ENCODE data around the gene SLC25A30.
"Not testable (repeated sequence)": the region's sequence is repeated elsewhere in the genome, so short reads cannot be mapped to it uniquely, and the experiment has no call there.

The SLC25A30 gene

DNA sequence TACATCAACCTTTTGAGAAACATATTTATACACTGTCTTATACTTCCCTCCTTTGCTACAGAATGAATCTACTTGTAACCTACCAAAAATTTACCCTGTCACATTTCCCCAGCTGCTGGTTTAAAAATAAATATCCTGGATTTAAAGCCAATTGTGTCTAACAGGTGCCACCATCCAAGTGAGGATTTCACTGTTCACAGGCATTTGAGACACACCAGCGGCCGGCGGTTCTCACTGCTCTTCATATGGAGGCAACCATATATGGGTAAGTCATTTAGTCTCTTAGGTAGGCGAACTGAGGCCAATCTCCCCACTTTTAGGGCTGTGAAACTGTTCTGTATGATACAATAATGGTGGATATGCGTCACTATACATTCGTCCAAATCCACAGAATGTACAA, 26.2 kb downstream of the SLC25A30 start:
- no peak for DNase-seq (ENCODE audit: low read depth)

DNA sequence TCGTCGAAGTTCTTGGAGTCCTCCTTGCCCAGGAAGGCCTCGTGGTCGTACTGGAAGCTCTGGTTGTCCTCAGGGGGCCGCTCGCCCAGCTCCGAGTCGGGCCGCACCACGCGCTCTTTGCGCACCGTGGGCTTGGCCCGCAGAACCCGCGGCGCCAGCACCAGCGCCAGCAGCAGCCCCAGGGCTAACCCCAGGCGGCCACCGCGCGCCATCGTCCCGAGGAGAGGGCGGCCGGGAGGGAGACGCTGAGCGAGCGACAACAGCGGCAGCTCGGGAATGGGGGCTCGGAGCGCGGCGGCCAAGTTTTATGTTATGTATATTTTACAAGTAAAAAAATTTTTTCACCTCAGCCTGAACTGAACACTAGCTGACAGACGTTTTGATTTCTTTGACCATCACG, 27.0 kb downstream of the SLC25A30 start:
- not testable (repeated sequence) for DNase-seq (ENCODE audit: low read depth)

DNA sequence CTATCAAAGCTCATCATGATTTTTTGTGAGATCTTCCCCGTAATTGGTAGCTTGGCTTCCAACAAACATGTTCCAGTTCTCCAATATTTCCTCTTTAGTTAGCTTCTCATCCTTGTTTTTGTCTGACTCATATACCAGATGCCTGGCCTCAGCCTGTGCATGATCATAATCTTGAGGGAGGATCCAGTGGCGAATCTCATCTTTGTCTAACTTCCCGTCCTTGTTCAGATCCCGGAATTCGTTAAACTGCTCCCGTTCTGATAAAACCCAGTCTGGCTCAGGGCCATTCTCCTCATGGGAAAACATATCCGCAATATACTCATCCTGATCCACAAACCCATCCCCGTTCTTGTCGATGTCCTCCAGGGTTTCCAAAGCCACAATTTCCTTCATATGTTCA, 27.8 kb downstream of the SLC25A30 start:
- not testable (repeated sequence) for DNase-seq (ENCODE audit: low read depth)

DNA sequence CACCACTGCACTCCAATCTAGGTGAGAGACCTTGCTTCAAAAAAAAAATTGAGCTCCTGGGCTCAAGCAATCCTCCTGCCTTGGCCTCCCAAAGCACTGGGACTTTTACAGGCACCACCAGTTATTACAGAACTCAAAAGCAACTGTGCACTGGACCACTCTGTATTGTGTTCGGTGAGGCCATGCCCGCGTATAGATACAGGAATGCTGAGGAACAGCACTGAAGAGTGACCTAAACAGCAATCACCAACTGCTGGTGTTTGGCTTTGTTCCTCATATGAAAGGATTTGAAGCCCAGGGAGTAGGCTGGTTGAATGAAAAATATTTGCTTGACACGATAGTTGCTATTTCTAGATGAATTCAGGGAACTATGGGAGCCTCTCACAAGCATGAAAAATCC, 29.5 kb downstream of the SLC25A30 start:
- no peak for DNase-seq (ENCODE audit: low read depth)

GRCh38 chr13:45386892-45387575, 31.1 kb downstream of the SLC25A30 start:
- not testable (repeated sequence) for DNase-seq (ENCODE audit: low read depth)

DNA sequence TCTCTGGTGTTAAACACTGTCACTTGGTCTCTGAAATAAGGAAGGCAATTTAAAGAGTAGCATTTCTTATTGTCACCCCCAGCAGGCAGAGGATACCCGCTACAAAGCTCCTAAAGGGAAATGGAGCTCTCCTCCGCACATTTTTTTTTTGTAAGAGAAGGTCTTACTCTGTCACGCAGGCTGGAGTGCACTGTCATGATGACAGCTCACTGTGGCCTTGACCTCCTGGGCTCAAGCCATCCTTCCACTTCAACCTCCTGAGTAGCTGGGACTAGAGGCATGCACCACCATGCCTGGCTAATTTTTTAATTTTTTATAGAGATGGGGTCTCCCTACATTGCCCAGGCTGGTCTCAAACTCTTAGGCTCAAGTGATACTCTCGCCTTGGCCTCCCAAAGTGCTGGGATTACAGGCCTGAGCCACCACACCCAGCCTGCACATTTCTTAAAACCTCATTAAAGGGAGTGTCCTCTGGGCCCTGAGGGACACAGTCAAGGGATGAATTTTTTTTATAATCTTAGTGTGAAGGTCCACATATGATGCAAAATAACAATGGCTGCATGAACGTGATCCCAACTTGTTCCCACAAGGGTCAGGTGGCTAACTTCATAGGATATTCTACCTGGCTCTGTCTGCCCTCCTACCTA, 32.1 kb downstream of the SLC25A30 start:
- DNase-seq (ENCODE audit: low read depth) = no peak

DNA sequence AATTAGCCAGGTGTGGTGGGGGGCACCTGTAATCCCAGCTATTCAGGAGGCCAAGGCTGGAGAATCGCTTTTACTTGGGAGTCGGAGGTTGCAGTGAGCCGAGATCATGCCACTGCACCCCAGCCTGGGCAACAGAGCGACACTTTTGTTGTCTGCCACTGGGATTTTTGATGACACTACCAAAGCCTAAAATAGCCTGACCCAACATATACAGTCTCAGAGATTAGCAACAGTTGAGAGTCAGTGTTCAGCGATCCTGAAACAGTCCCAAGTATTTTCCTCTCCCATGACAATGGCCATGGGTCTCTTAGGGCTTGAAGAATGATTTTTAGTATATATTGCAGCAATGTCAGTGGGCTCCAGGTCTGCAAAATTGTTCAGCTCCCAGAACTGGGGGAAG, 32.9 kb downstream of the SLC25A30 start:
- DNase-seq (ENCODE audit: low read depth) = no peak

GRCh38 chr13:45384474-45385174, 33.5 kb downstream of the SLC25A30 start:
- no peak for DNase-seq (ENCODE audit: low read depth)

GRCh38 chr13:45382739-45383138, 35.4 kb downstream of the SLC25A30 start:
- DNase-seq (ENCODE audit: low read depth) = not testable (repeated sequence)

DNA sequence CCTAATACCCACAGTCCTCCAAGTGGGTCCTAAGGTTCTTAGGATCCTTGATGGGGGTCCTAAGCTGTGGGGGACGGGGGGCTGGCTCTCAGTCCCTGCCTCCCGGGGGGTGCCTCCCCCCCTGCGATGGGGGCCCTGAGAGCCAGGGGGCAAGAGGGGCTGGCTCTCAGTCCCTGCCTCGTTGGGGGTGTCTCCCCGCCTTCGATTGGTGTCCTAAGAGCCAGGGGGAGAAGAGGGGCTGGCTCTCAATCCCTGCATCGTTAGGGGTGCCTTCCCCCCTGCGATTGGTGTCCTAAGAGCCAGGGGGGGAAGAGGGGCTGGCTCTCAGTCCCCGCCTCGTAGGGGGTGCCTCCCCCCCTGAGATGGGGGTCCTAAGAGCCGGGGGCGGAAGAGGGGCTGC, 37.0 kb downstream of the SLC25A30 start:
- DNase-seq (ENCODE audit: low read depth) = no peak

GRCh38 chr13:45380708-45381107, 37.5 kb downstream of the SLC25A30 start:
- DNase-seq (ENCODE audit: low read depth) = not testable (repeated sequence)

- DNase-seq (ENCODE audit: low read depth) = not testable (repeated sequence)
Observed at GRCh38 chr13:45379516-45379915, 38.7 kb downstream of the SLC25A30 start.

DNA sequence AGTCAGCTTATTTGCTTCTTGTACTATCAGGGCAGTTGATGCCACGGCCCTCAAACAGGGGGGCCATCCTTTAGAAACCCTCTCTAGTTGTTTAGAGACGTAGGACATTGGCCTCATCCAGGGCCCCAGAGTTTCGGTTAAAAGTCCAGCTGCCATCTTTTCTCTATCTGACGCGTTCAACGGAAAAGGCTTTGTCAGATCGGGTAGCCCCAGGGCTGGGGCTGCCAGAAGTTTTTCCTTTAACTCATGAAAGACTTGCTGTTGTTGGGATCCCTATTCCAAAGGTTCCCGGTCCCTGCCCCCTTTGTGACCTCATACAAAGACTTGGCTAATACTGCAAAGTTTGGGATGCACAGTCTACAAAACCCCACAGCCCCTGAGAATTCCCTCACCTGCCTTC, 39.4 kb downstream of the SLC25A30 start:
- not testable (repeated sequence) for DNase-seq (ENCODE audit: low read depth)

GRCh38 chr13:45377314-45377713, 40.9 kb downstream of the SLC25A30 start:
- not testable (repeated sequence) for DNase-seq (ENCODE audit: low read depth)

DNA sequence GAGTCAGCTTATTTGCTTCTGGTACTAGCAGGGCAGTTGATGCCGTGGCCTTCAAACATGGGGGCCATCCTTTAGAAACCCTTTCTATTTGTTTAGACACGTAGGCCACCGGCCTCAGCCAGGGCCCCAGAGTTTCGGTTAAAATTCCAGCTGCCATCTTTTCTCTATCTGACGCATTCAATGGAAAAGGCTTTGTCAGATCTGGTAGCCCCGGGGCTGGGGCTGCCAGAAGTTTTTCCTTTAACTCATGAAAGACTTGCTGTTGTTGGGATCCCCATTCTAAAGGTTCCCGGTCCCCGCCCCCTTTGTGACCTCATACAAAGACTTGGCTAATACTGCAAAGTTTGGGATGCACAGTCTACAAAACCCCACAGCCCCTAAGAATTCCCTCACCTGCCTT, 41.5 kb downstream of the SLC25A30 start:
- DNase-seq (ENCODE audit: low read depth) = not testable (repeated sequence)

GRCh38 chr13:45374917-45375316, 43.3 kb downstream of the SLC25A30 start:
- no peak for DNase-seq (ENCODE audit: low read depth)

GRCh38 chr13:45373162-45373547, 45.0 kb downstream of the SLC25A30 start:
- no peak for DNase-seq (ENCODE audit: low read depth)

DNA sequence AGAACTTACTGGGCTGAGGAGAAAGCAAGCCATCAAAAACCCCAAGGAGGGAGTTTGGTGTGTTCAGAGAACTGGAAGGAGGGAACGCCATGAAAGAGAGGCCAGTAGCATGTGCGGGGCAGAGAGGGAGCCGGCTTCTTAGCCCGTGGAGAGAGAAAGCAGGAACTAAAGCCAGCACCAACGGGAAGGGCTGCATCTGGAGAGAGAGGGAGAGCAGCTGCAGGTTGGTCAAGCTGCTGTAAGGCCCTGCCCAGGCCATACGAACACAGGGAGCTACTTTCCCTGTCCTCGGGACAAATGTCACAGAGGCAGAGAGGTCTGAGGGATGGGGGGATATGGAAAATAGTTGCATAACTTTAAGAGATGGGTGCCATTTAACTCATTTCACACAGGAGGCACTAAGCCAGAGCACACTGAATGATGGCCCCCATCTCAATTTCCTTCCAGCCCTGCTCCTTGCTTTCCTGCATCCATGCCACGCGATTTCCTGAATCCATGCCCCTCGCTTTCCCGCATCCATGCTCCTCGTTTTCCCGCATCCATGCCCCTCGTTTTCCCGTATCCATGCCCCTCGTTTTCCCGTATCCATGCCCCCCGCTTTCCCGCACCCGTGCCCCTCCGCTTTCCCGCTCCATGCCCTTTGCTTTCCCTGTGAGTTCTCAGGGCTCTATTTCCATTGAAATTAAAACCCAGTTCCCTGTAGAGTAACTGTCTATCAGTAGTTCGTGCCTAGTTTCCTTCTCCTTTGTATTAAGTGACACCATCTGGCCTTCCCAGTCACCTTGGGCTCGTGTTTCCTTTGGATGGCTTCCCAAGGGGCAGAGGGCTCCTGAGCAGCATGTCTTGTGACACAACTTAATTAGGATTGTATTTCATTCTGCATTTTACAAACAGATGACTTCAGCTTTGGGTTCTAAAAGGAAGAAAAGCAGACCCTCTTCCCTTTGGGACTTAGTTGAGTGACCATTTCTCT, 45.7 kb downstream of the SLC25A30 start:
- DNase-seq (ENCODE audit: low read depth) = peak; percentile 58

- peak; percentile 82 for DNase-seq (ENCODE audit: low read depth)
Observed at GRCh38 chr13:45370922-45371406, 47.2 kb downstream of the SLC25A30 start.

DNA sequence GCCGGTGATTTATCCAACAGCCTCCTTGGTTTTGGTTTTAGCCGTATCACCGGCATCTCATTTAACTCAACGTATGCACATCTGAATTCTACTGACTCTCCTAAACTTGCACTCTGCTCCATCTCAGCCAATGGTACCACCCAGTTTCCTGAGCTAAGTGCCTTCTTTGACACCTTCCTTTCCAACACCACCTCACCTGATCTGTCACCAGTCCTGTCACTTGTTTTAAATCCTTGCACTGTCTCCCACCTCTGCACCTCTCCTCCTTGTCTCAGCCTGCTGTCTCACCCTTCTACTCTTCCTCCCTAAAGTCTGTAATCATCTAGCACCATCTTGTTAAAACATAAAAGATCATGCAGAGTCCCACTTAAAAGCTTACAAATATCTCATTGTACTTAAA, 49.1 kb downstream of the SLC25A30 start:
- no peak for DNase-seq (ENCODE audit: low read depth)

- no peak for DNase-seq (ENCODE audit: low read depth)
Observed at GRCh38 chr13:45368571-45368970, 49.6 kb downstream of the SLC25A30 start.

GRCh38 chr13:45368005-45368404, 50.2 kb downstream of the SLC25A30 start:
- no peak for DNase-seq (ENCODE audit: low read depth)

Data from fibroblast of gingiva (primary cell).